ENCODE data around the gene KLK15. TPM values are rescaled to one million over a fixed set of nuclear protein-coding genes. Genes with fewer than 3 reads are reported as not detected.

Gene KLK15
- total RNA-seq, 1 experiment from 2014 or later: not detected

GRCh38 chr19:50830266-50831025, 2.9 kb downstream of the KLK15 start:
- DNase-seq: no peak
- Histone ChIP-seq H3K9me3 (ENCODE audit: low read length) (no peaks in the 10 kb centered on the region), H3K79me2 (ENCODE audit: low read length) (no peaks in the 10 kb centered on the region), H3K4me1 (ENCODE audit: low read length) (peaks cover 2% of the 10 kb centered on the region), H3K4me2 (ENCODE audit: low read depth, low read length, poor library complexity, severe bottlenecking) (no peak overlapping the region), H2AFZ (ENCODE audit: low read length) (no peak overlapping the region), H3K9me2 (replicated peaks; ENCODE audit: insufficient read depth, low read length) (no peaks in the 10 kb centered on the region), H3K27ac (ENCODE audit: low read length) (no peak overlapping the region), H3K36me3 (ENCODE audit: insufficient read depth, low read length) (no peaks in the 10 kb centered on the region), H3K9ac (ENCODE audit: low read length) (no peak overlapping the region), H3K4me3 (ENCODE audit: low read length) (no peak overlapping the region), H3K27me3 (ENCODE audit: low read length) (no peaks in the 10 kb centered on the region), H4K20me1 (ENCODE audit: insufficient read depth, low read depth, low read length) (no peaks in the 10 kb centered on the region)

- H3K27me3 ChIP-seq (ENCODE audit: low read length): no peaks in the 10 kb centered on the region
- no peak overlapping the region for H3K9ac ChIP-seq (ENCODE audit: low read length)
- H3K9me3 ChIP-seq (ENCODE audit: low read length): no peaks in the 10 kb centered on the region
- no peaks in the 10 kb centered on the region for H3K36me3 ChIP-seq (ENCODE audit: insufficient read depth, low read length)
- H3K27ac ChIP-seq (ENCODE audit: low read length): no peak overlapping the region
- no peaks in the 10 kb centered on the region for H3K9me2 ChIP-seq (replicated peaks; ENCODE audit: insufficient read depth, low read length)
- H2AFZ ChIP-seq (ENCODE audit: low read length): no peak overlapping the region
- no peak overlapping the region for H3K4me3 ChIP-seq (ENCODE audit: low read length)
- H3K4me1 ChIP-seq (ENCODE audit: low read length): no peaks in the 10 kb centered on the region
- no peak for DNase-seq
- no peaks in the 10 kb centered on the region for H3K79me2 ChIP-seq (ENCODE audit: low read length)
- H3K4me2 ChIP-seq (ENCODE audit: low read depth, low read length, poor library complexity, severe bottlenecking): no peak overlapping the region
- no peaks in the 10 kb centered on the region for H4K20me1 ChIP-seq (ENCODE audit: insufficient read depth, low read depth, low read length)
These were observed 3.6 kb downstream of the KLK15 start for GRCh38 chr19:50829801-50830200.

- no peak overlapping the region for H3K27ac ChIP-seq (ENCODE audit: low read length)
- peaks cover 6% of the 10 kb centered on the region; the same call in 1 of the 2 replicates for H3K4me1 ChIP-seq (ENCODE audit: low read length)
- H3K4me2 ChIP-seq (ENCODE audit: low read depth, low read length, poor library complexity, severe bottlenecking): no peak overlapping the region
- no peaks in the 10 kb centered on the region for H4K20me1 ChIP-seq (ENCODE audit: insufficient read depth, low read depth, low read length)
- no peak overlapping the region for H2AFZ ChIP-seq (ENCODE audit: low read length)
- no peaks in the 10 kb centered on the region for H3K9me3 ChIP-seq (ENCODE audit: low read length)
- no peak for DNase-seq
- H3K79me2 ChIP-seq (ENCODE audit: low read length): no peaks in the 10 kb centered on the region
- H3K9ac ChIP-seq (ENCODE audit: low read length): no peak overlapping the region
- no peaks in the 10 kb centered on the region for H3K27me3 ChIP-seq (ENCODE audit: low read length)
- H3K36me3 ChIP-seq (ENCODE audit: insufficient read depth, low read length): no peaks in the 10 kb centered on the region
- H3K4me3 ChIP-seq (ENCODE audit: low read length): no peak overlapping the region
- H3K9me2 ChIP-seq (replicated peaks; ENCODE audit: insufficient read depth, low read length): no peaks in the 10 kb centered on the region
These were observed 5.9 kb downstream of the KLK15 start for GRCh38 chr19:50827476-50827875.

GRCh38 chr19:50826492-50827240, 6.7 kb downstream of the KLK15 start:
- Histone ChIP-seq H3K9me2 (replicated peaks; ENCODE audit: insufficient read depth, low read length) (no peaks in the 10 kb centered on the region), H3K4me3 (ENCODE audit: low read length) (no peak overlapping the region), H3K27me3 (ENCODE audit: low read length) (no peaks in the 10 kb centered on the region), H3K79me2 (ENCODE audit: low read length) (no peaks in the 10 kb centered on the region), H2AFZ (ENCODE audit: low read length) (no peak overlapping the region), H3K27ac (ENCODE audit: low read length) (no peak overlapping the region), H3K9ac (ENCODE audit: low read length) (no peak overlapping the region), H3K4me1 (ENCODE audit: low read length) (peaks cover 6% of the 10 kb centered on the region; the same call in 1 of the 2 replicates), H4K20me1 (ENCODE audit: insufficient read depth, low read depth, low read length) (no peaks in the 10 kb centered on the region), H3K9me3 (ENCODE audit: low read length) (no peaks in the 10 kb centered on the region), H3K36me3 (ENCODE audit: insufficient read depth, low read length) (no peaks in the 10 kb centered on the region), H3K4me2 (ENCODE audit: low read depth, low read length, poor library complexity, severe bottlenecking) (no peak overlapping the region)
- no peak for DNase-seq

GRCh38 chr19:50823389-50824042, 9.9 kb downstream of the KLK15 start, which contains the start of gene KLK1:
Gene KLK1, minus strand, starts transcription at chr19:50823787. Its CDS starts 39 bp downstream, at chr19:50823748.
- Histone ChIP-seq H3K4me1 (ENCODE audit: low read length) (peaks cover 20% of the 10 kb centered on the region), H2AFZ (ENCODE audit: low read length) (no peak within 1 kb of the TSS), H3K4me3 (ENCODE audit: low read length) (no peak within 1 kb of the TSS), H3K9me3 (ENCODE audit: low read length) (no peaks in the 10 kb centered on the region), H3K79me2 (ENCODE audit: low read length) (no peaks in the 10 kb centered on the region), H3K4me2 (ENCODE audit: low read depth, low read length, poor library complexity, severe bottlenecking) (no peak within 1 kb of the TSS), H4K20me1 (ENCODE audit: insufficient read depth, low read depth, low read length) (no peaks in the 10 kb centered on the region), H3K36me3 (ENCODE audit: insufficient read depth, low read length) (no peaks in the 10 kb centered on the region), H3K27ac (ENCODE audit: low read length) (no peak within 1 kb of the TSS), H3K27me3 (ENCODE audit: low read length) (no peaks in the 10 kb centered on the region), H3K9me2 (replicated peaks; ENCODE audit: insufficient read depth, low read length) (no peaks in the 10 kb centered on the region), H3K9ac (ENCODE audit: low read length) (no peak within 1 kb of the TSS)
- no peak for DNase-seq

GRCh38 chr19:50822661-50823208, 10.6 kb downstream of the KLK15 start:
- Histone ChIP-seq H4K20me1 (ENCODE audit: insufficient read depth, low read depth, low read length) (no peaks in the 10 kb centered on the region), H3K4me1 (ENCODE audit: low read length) (peaks cover 21% of the 10 kb centered on the region), H3K79me2 (ENCODE audit: low read length) (no peaks in the 10 kb centered on the region), H3K36me3 (ENCODE audit: insufficient read depth, low read length) (no peaks in the 10 kb centered on the region), H3K4me3 (ENCODE audit: low read length) (no peak overlapping the region), H2AFZ (ENCODE audit: low read length) (no peak overlapping the region), H3K9ac (ENCODE audit: low read length) (no peak overlapping the region), H3K4me2 (ENCODE audit: low read depth, low read length, poor library complexity, severe bottlenecking) (no peak overlapping the region), H3K9me2 (replicated peaks; ENCODE audit: insufficient read depth, low read length) (no peaks in the 10 kb centered on the region), H3K27ac (ENCODE audit: low read length) (no peak overlapping the region), H3K9me3 (ENCODE audit: low read length) (no peaks in the 10 kb centered on the region), H3K27me3 (ENCODE audit: low read length) (no peaks in the 10 kb centered on the region)
- no peak for DNase-seq

- no peaks in the 10 kb centered on the region for H3K27me3 ChIP-seq (ENCODE audit: low read length)
- H3K27ac ChIP-seq (ENCODE audit: low read length): no peak overlapping the region
- peaks cover 30% of the 10 kb centered on the region for H3K4me1 ChIP-seq (ENCODE audit: low read length)
- H3K9me2 ChIP-seq (replicated peaks; ENCODE audit: insufficient read depth, low read length): no peaks in the 10 kb centered on the region
- no peak overlapping the region for H3K4me2 ChIP-seq (ENCODE audit: low read depth, low read length, poor library complexity, severe bottlenecking)
- no peaks in the 10 kb centered on the region for H4K20me1 ChIP-seq (ENCODE audit: insufficient read depth, low read depth, low read length)
- H3K36me3 ChIP-seq (ENCODE audit: insufficient read depth, low read length): no peaks in the 10 kb centered on the region
- no peaks in the 10 kb centered on the region for H3K79me2 ChIP-seq (ENCODE audit: low read length)
- no peaks in the 10 kb centered on the region for H3K9me3 ChIP-seq (ENCODE audit: low read length)
- no peak overlapping the region for H2AFZ ChIP-seq (ENCODE audit: low read length)
- H3K4me3 ChIP-seq (ENCODE audit: low read length): no peak overlapping the region
- H3K9ac ChIP-seq (ENCODE audit: low read length): no peak overlapping the region; the same call in 1 of the 2 replicates
- DNase-seq: no peak
These were observed 11.8 kb downstream of the KLK15 start for GRCh38 chr19:50821622-50822021.

GRCh38 chr19:50821248-50821612, 12.1 kb downstream of the KLK15 start:
- no peak overlapping the region for H3K27ac ChIP-seq (ENCODE audit: low read length)
- no peaks in the 10 kb centered on the region for H3K9me2 ChIP-seq (replicated peaks; ENCODE audit: insufficient read depth, low read length)
- no peaks in the 10 kb centered on the region for H3K36me3 ChIP-seq (ENCODE audit: insufficient read depth, low read length)
- peak overlapping the region; percentile 6 for H3K9ac ChIP-seq (ENCODE audit: low read length)
- no peaks in the 10 kb centered on the region for H3K9me3 ChIP-seq (ENCODE audit: low read length)
- no peaks in the 10 kb centered on the region for H3K79me2 ChIP-seq (ENCODE audit: low read length)
- H2AFZ ChIP-seq (ENCODE audit: low read length): no peak overlapping the region
- peak overlapping the region; percentile 9 for H3K4me2 ChIP-seq (ENCODE audit: low read depth, low read length, poor library complexity, severe bottlenecking)
- H3K4me3 ChIP-seq (ENCODE audit: low read length): no peak overlapping the region; the same call in 1 of the 2 replicates
- DNase-seq: no peak
- H3K4me1 ChIP-seq (ENCODE audit: low read length): peaks cover 30% of the 10 kb centered on the region
- H3K27me3 ChIP-seq (ENCODE audit: low read length): no peaks in the 10 kb centered on the region
- no peaks in the 10 kb centered on the region for H4K20me1 ChIP-seq (ENCODE audit: insufficient read depth, low read depth, low read length)

All from Karpas-422 (cell line).